HepG2 (cell line): ENCODE data around the gene MARCHF5. TPM values are rescaled to one million over a fixed set of nuclear protein-coding genes. Genes with fewer than 3 reads are reported as not detected.

ENCODE experiments used
- AHDC1 ChIP-seq: sonication (generic); formaldehyde crosslinking; IDR thresholded peaks from 2 replicates; pipeline ENCODE4 v1.5.1; 2020; ENCODE audit warnings: mild to moderate bottlenecking, missing genetic modification reagents, borderline replicate concordance
- BCL3 ChIP-seq: sonication (generic); formaldehyde crosslinking; IDR thresholded peaks from 2 replicates; pipeline ENCODE4 v1.5.1; 2020; ENCODE audit warnings: mild to moderate bottlenecking, missing genetic modification reagents, moderate library complexity
- E2F2 ChIP-seq: sonication (generic); formaldehyde crosslinking; IDR thresholded peaks from 2 replicates; pipeline ENCODE4 v1.4.0; 2020; ENCODE audit warnings: missing genetic modification reagents, borderline replicate concordance
- E2F5 ChIP-seq: sonication (generic); formaldehyde crosslinking; conservative IDR thresholded peaks from 2 replicates; pipeline ENCODE4 v1.4.0; 2020; ENCODE audit warnings: missing genetic modification reagents
- HDAC2 ChIP-seq: sonication (generic); formaldehyde crosslinking; IDR thresholded peaks from 2 replicates; pipeline ENCODE4 v1.4.0; 2020; ENCODE audit warnings: missing genetic modification reagents
- KMT2A ChIP-seq: sonication (generic); formaldehyde crosslinking; IDR thresholded peaks from 2 replicates; pipeline ENCODE4 v1.4.0; 2020; ENCODE audit warnings: missing genetic modification reagents
- MAFG ChIP-seq: sonication (generic); formaldehyde crosslinking; IDR thresholded peaks from 2 replicates; pipeline ENCODE4 v1.5.1; 2020; ENCODE audit warnings: mild to moderate bottlenecking, missing genetic modification reagents
- SAFB2 ChIP-seq: sonication (generic); formaldehyde crosslinking; IDR thresholded peaks from 2 replicates; pipeline ENCODE4 v1.5.1; 2020; ENCODE audit warnings: missing genetic modification reagents, low read depth, mild to moderate bottlenecking, borderline replicate concordance
- SALL2 ChIP-seq: sonication (generic); formaldehyde crosslinking; IDR thresholded peaks from 2 replicates; pipeline ENCODE4 v1.8.1; 2023; ENCODE audit warnings: mild to moderate bottlenecking, missing genetic modification reagents, inconsistent platforms
- YEATS4 ChIP-seq: sonication (generic); formaldehyde crosslinking; IDR thresholded peaks from 2 replicates; pipeline ENCODE4 v1.4.0; 2020; ENCODE audit warnings: missing genetic modification reagents, borderline replicate concordance
- ZFP90 ChIP-seq: sonication (generic); formaldehyde crosslinking; IDR thresholded peaks from 2 replicates; pipeline ENCODE4 v1.8.0; 2022; ENCODE audit warnings: missing genetic modification reagents, mild to moderate bottlenecking, inconsistent platforms, borderline replicate concordance
- ZNF136 ChIP-seq: sonication (generic); formaldehyde crosslinking; IDR thresholded peaks from 2 replicates; pipeline ENCODE4 v1.8.1; 2022; ENCODE audit warnings: low read depth, mild to moderate bottlenecking, moderate library complexity, missing genetic modification reagents
- ZNF225 ChIP-seq: sonication (generic); formaldehyde crosslinking; IDR thresholded peaks from 2 replicates; pipeline ENCODE4 v1.4.0; 2020; ENCODE audit warnings: mild to moderate bottlenecking, missing genetic modification reagents
- ZNF414 ChIP-seq: sonication (generic); formaldehyde crosslinking; IDR thresholded peaks from 2 replicates; pipeline ENCODE4 v1.5.0; 2020; ENCODE audit warnings: missing genetic modification reagents
- ZNF446 ChIP-seq: sonication (generic); formaldehyde crosslinking; IDR thresholded peaks from 2 replicates; pipeline ENCODE4 v1.5.0; 2020; ENCODE audit warnings: mild to moderate bottlenecking, missing genetic modification reagents
- ZNF460 ChIP-seq: sonication (generic); formaldehyde crosslinking; IDR thresholded peaks from 2 replicates; pipeline ENCODE4 v1.5.1; 2020; ENCODE audit warnings: missing genetic modification reagents, mild to moderate bottlenecking, borderline replicate concordance
- ZNF546 ChIP-seq: sonication (generic); formaldehyde crosslinking; conservative IDR thresholded peaks from 2 replicates; pipeline ENCODE4 v1.8.1; 2023; ENCODE audit warnings: mild to moderate bottlenecking, missing genetic modification reagents
- ZNF605 ChIP-seq: sonication (generic); formaldehyde crosslinking; IDR thresholded peaks from 2 replicates; pipeline ENCODE4 v1.8.0; 2022; ENCODE audit warnings: mild to moderate bottlenecking, missing genetic modification reagents
- ZNF841 ChIP-seq: sonication (generic); formaldehyde crosslinking; IDR thresholded peaks from 2 replicates; pipeline ENCODE4 v1.8.1; 2023; ENCODE audit warnings: missing genetic modification reagents, borderline replicate concordance
- polyA plus RNA-seq, 8 experiments: library from polyadenylated mRNA; depleted of rRNA in 3 of 8; stranded (reverse) in 7 of 8; unstranded in 1 of 8; fragments of >200 nt; fragmentation: Illumina TruSeq in 4 of 8; extraction: Trizol in 4 of 8; gene quantifications; 2 replicates each; pipeline versions ENCODE4 v1.2.1 to v1.2.3, GENCODE V29; 2011 to 2016; ENCODE audit warnings: low read depth in 4 of 8, missing spikeins in 1 of 8, mixed read lengths in 1 of 8; ENCODE audit not compliant: insufficient read depth in 1 of 8
- total RNA-seq, 5 experiments: library from RNA; depleted of rRNA; stranded (reverse); fragments of >200 nt; fragmentation: Illumina TruSeq; extraction: Trizol; gene quantifications; 2 replicates each; pipeline ENCODE4 v1.2.3, GENCODE V29; 2016; ENCODE audit warnings: low read depth in 1 of 5

Gene MARCHF5
- total and polyA plus RNA-seq, 2 of the 13 experiments (the other 11 are each of a cell fraction or from before 2014, with no cell fraction given): 19.4 to 21.0 TPM

- peak; percentile 83; the same call in 1 of the 2 replicates for TF ChIP-seq YEATS4 (CRISPR knock-in tag)
- no peak for TF ChIP-seq MAFG (CRISPR knock-in tag)
- peak; percentile 34; the same call in 1 of the 2 replicates for TF ChIP-seq ZNF225 (CRISPR knock-in tag)
- TF ChIP-seq ZNF446: no peak
- no peak for TF ChIP-seq ZNF460
- TF ChIP-seq ZFP90 (CRISPR knock-in tag): peak; percentile 23; the same call in 1 of the 2 replicates
- no peak for TF ChIP-seq E2F2 (CRISPR knock-in tag)
- TF ChIP-seq HDAC2 (CRISPR knock-in tag): peak; percentile 64
- no peak; the same call in 1 of the 2 replicates for TF ChIP-seq AHDC1 (CRISPR knock-in tag)
- no peak for TF ChIP-seq E2F5 (CRISPR knock-in tag)
- peak; percentile 87; the same call in 1 of the 2 replicates for TF ChIP-seq BCL3
- TF ChIP-seq ZNF605 (CRISPR knock-in tag): no peak; the same call in 1 of the 2 replicates
- TF ChIP-seq ZNF546 (CRISPR knock-in tag): peak; percentile 34; the same call in 1 of the 2 replicates
- TF ChIP-seq SAFB2: no peak; the same call in none of the 2 replicates
- 0 out of 2 replicates have a peak, but pooled peaks have one; percentile 47 for TF ChIP-seq ZNF136
- TF ChIP-seq ZNF414 (CRISPR knock-in tag): peak; percentile 63; the same call in 1 of the 2 replicates
- TF ChIP-seq KMT2A (CRISPR knock-in tag): peak; percentile 87
- peak; percentile 56; the same call in 1 of the 2 replicates for TF ChIP-seq SALL2
- TF ChIP-seq ZNF841 (CRISPR knock-in tag): no peak
Observed at GRCh38 chr10:92290837-92291615, at the start of gene MARCHF5, which contains the start of gene CPEB3 (continued).
